ENCODE measurements around the gene CHPF2.

DNA sequence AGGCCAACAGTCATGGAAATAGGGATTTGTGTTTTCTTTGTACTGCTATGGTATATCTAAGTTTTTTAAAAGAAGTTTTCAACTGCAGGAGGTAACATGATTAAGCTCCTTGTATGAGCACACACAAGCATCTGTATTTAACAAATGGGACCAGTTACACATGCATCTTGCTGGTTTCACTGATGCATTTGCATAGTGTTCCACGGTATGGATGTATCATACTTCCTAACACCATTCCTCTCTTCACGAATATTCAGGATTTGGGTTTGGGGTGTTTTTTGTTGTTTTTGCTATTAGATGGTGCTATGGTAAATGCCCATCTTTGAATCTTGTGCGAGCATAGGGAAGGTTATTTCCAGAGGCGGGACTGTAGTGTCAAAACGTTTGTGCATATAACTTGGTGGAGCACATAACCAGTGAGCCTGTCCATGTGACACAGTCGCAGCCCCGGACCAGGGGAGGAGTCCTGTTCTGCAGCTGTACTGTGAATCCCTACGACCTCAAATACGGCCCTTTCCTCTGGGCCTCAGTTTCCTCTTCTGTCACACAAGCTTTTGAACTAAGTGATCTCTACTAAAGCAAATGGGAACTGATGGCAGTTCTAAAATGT lies 23.9 kb upstream of the CHPF2 start:
- TF ChIP-seq, protein P1, sequence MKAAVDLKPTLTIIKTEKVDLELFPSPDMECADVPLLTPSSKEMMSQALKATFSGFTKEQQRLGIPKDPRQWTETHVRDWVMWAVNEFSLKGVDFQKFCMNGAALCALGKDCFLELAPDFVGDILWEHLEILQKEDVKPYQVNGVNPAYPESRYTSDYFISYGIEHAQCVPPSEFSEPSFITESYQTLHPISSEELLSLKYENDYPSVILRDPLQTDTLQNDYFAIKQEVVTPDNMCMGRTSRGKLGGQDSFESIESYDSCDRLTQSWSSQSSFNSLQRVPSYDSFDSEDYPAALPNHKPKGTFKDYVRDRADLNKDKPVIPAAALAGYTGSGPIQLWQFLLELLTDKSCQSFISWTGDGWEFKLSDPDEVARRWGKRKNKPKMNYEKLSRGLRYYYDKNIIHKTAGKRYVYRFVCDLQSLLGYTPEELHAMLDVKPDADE (IDR thresholded peaks at IDR 0.05) = no peak
- TF ChIP-seq EZH2 (IDR thresholded peaks at IDR 0.05; ENCODE audit: low read depth, unreplicated experiment) = no peak
- TF ChIP-seq, protein P2, sequence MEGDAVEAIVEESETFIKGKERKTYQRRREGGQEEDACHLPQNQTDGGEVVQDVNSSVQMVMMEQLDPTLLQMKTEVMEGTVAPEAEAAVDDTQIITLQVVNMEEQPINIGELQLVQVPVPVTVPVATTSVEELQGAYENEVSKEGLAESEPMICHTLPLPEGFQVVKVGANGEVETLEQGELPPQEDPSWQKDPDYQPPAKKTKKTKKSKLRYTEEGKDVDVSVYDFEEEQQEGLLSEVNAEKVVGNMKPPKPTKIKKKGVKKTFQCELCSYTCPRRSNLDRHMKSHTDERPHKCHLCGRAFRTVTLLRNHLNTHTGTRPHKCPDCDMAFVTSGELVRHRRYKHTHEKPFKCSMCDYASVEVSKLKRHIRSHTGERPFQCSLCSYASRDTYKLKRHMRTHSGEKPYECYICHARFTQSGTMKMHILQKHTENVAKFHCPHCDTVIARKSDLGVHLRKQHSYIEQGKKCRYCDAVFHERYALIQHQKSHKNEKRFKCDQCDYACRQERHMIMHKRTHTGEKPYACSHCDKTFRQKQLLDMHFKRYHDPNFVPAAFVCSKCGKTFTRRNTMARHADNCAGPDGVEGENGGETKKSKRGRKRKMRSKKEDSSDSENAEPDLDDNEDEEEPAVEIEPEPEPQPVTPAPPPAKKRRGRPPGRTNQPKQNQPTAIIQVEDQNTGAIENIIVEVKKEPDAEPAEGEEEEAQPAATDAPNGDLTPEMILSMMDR (conservative IDR thresholded peaks at IDR 0.05; ENCODE audit: low read depth in 2 of 2) = no peak
- no peak for TF ChIP-seq CREB1 (CRISPR knock-in tag; IDR thresholded peaks at IDR 0.05; ENCODE audit: low read depth)
- TF ChIP-seq EZH2phosphoT487 (IDR thresholded peaks at IDR 0.05; ENCODE audit: unreplicated experiment) = no peak
- TF ChIP-seq POLR2AphosphoS5 (IDR thresholded peaks at IDR 0.05; ENCODE audit: low read depth) = no peak

All from GM23338 (cell line).